HG02938 (cell line): ENCODE measurements around the gene TPK1.
"Not testable (repeated sequence)": the region's sequence is repeated elsewhere in the genome, so short reads cannot be mapped to it uniquely, and the experiment has no call there.

Experiments
- ATAC-seq: cut with Tn5 transposase; IDR thresholded peaks from one replicate; pipeline ENCODE4 v1.9.1; 2021; ENCODE audit warnings: mild to moderate bottlenecking, moderate library complexity; ENCODE audit not compliant: unreplicated experiment

Gene TPK1

GRCh38 chr7:144780071-144780608, 55.7 kb downstream of the TPK1 start:
- ATAC-seq, result no peak

GRCh38 chr7:144777889-144778288, 58.0 kb downstream of the TPK1 start:
- ATAC-seq, result not testable (repeated sequence)

- ATAC-seq, result no peak
Observed at GRCh38 chr7:144777005-144777839, 58.6 kb downstream of the TPK1 start.

DNA sequence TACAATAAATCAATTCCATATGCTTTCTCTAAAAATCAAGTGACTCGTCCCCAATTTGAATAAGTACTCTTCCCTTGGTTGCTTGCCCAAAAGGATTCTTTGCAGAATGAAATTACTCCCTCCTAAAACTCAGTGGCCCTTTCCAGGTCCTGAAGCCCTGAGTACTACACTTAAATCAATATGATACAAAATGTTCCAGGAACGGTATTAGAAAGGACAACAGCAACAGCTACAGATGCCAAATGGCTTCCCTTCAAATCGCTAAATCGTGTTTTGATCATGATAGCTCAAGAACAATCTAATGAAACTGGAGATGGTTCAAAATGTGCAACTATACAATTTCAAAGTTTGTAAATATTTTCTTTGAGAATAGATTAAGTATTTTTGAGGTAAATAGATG, 59.4 kb downstream of the TPK1 start:
- no peak for ATAC-seq

DNA sequence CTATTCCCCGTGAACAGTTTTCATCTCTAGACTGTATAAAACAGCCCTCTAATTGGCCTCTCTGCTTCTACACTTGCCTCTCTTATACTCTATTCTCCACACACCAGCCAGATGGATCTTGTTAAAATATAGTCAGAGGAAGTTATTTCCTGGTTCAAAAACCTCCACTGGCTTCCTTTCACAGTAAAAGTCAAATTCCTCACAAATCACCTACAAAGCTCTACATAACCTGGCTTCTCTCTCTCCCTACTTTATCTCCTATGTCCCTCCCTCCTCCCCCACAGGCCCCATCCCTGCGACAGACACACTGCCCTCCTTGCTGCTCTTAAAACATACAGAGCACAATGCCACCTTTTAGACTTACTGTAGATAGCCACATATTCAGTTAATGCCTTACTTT, 60.1 kb downstream of the TPK1 start:
- ATAC-seq, result no peak

DNA sequence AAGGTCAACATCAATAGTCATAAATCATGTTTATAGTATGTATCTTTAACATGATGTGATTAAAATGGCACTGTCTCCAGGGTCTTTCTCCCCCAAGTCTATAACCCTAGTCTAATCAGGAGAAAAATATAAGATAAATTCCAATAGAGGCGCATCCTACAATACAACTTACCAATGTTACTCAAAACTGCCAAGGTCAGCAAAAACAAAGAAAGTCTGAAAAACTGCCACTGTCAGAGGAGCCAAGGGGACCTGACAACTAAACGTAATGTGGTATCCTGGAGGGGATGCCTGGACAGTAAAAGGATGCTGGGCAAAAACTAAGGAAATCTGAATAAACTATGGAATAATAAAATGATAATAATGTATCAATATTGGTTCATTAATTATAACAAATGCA, 63.9 kb downstream of the TPK1 start:
- no peak for ATAC-seq

- no peak for ATAC-seq
Observed at GRCh38 chr7:144771174-144771573, 64.7 kb downstream of the TPK1 start.

- ATAC-seq, result no peak
Observed at GRCh38 chr7:144769352-144769751, 66.5 kb downstream of the TPK1 start.

DNA sequence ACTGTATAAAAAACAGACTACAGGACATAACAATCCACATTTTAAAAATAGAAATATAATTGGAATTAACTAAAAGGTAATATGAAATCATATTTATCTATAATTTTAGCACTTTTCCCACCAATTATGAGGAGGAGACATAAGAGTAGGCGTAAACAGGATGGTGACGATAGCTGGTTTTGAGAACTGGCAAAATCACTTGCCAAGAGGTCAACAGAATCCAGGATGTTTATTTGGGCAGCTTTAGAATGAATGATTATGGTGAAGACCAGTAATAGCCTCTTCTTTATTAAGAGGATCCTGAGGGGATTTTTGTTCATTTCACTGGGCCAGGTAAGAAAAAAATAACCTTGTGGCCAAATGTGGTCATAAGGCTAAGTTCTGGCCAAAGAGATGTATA, 67.2 kb downstream of the TPK1 start:
- no peak for ATAC-seq

- ATAC-seq, result no peak
Observed at GRCh38 chr7:144763291-144763690, 72.6 kb downstream of the TPK1 start.

- no peak for ATAC-seq
Observed at GRCh38 chr7:144762853-144763252, 73.0 kb downstream of the TPK1 start.

DNA sequence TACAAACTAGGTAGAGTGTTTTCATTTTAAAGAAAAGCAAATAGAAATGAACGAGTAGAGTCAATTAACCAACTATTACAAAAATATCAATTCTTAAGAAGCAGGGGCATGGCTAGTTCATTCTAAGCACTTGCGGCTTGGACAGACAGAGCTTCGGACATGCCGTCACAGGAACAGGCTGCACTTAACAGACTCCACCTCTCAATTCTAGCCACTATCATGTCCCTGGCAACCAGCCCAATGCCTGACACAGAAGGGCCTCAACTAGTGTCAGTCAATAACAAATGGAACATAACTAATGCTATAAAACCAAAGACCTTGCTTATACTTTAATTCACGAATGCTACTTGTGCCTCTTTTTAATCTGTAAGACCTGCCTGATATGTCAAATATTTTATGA, 74.4 kb downstream of the TPK1 start:
- no peak for ATAC-seq

GRCh38 chr7:144759653-144760052, 76.2 kb downstream of the TPK1 start:
- ATAC-seq, result no peak

GRCh38 chr7:144747936-144748335, 87.9 kb downstream of the TPK1 start:
- ATAC-seq, result no peak

GRCh38 chr7:144738708-144739314, 97.0 kb downstream of the TPK1 start:
- peak; percentile 94 for ATAC-seq

DNA sequence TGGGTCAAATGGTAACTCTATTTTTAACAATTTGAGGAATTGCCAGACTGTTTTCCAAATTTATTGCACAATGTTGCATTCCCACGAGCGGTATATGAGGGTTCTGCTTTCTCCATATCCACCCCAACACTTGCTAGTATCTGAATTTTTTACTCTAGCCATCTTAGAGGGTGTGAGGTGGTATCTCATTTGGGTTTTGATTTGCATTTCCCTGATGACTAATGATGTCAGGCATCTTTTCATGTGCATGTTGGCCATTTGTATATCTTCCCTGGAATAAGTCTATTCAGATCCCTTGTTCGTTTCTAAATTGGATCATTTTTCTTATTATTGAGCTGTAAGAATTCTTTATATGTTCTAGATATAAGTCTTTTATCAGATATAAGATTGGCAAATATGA, 97.7 kb downstream of the TPK1 start:
- ATAC-seq, result no peak

DNA sequence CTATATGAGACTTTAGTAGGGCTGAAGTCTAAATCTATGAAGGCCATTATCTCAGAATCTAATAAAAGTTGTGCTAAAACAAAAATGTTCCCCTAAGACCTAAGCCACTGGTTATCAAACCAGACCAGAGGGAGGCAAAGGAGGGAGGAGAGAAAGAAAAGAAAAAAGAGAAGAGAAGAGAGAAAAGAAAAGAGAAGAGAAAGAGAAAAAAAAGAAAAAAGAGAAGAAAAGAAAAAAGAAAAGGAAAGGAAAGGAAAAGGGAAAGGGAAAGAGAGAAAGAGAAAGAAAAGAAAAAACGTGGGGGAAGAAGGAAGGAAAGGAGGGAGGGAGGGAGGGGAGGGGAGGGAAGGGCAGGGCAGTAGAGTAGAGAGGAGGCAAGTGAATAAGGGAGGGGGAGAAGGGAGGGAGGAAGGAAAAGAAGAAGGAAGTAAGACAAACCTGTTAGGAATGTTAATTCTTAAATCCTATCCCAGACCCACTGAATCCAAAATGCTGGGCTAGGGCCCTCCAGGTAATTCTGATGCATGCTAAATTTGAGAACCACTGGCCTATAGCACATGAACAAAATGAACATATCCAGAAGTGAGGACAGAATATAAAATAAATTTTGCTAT, 98.9 kb downstream of the TPK1 start:
- no peak for ATAC-seq

DNA sequence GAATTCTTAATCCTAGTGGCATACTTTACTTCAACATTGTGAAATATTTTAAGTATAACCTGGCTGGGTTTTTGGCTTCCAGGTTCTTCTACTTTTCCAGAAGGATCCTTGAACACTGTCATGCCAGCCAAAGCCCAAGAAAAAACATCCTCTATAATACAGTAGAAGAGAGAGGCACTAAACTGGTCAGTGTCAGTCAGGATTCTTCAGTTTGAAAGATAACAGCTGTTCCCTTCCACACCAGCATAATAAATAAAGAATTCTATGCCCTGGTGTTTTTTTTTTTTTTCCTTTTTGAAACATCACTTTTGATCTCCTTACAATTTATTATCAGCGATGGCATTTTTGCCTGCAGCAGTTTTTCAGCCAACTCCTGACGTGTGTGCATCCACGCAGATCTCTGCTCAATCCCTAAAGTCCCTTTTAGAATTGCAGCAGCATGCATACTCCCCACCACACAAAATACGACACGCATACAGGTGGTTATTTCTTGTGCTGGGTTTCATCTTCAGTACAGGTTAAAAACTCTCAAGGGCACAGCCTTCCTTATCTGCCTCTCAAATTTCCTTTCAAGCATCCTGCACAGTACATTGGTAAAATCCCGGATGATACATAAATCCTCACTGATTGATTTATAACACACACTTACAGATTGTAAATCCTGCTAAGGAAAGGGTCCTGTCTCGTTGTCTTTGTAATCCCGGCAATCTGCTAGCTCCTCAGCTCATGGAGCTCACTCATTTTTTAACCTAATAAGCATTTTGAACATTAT, 100.2 kb downstream of the TPK1 start:
- ATAC-seq, result no peak

GRCh38 chr7:144731661-144732351, 104.0 kb downstream of the TPK1 start:
- ATAC-seq, result no peak

DNA sequence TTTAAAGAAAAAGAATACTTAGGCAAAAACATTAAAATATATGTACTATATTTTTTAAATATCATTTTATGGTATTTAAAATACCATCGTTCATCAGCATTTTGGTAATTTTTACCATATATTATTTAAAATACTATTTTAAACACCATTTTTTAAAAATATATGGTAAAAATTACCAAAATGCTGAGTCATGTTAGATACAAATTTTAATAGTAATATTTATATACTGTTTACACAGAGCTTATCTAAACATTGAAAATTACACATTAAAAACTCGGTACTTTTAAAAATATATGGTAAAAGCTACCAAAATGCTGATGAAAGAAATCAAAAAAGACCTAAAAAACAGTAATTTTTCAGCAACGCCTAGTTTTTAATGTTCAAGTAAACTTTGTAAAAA, 105.6 kb downstream of the TPK1 start:
- ATAC-seq, result no peak

GRCh38 chr7:144729226-144729625, 106.6 kb downstream of the TPK1 start:
- no peak for ATAC-seq
